Endothelial cell of umbilical vein (primary cell): Measurements from ENCODE around the gene FZR1.

Experiments
- CTCF ChIP-seq, 2 donors: IDR thresholded peaks; 1 replicate in 1 of 2; 2 replicates in 1 of 2; pipeline ENCODE4 v1.5.1; 2011; ENCODE audit warnings: low read length in 2 of 2, mild to moderate bottlenecking in 2 of 2, moderate library complexity in 2 of 2, control low read depth in 1 of 2, inconsistent platforms in 1 of 2, low read depth in 1 of 2; ENCODE audit not compliant: insufficient read depth in 1 of 2; ENCODE audit errors: extremely low read depth in 1 of 2
- MAX ChIP-seq: IDR thresholded peaks from 2 replicates; pipeline ENCODE4 v1.6.1; 2011; ENCODE audit not compliant: insufficient read depth, insufficient read length
- POLR2A ChIP-seq: IDR thresholded peaks from 2 replicates; pipeline ENCODE4 v1.6.1; 2012; ENCODE audit warnings: low read depth, mild to moderate bottlenecking, control low read depth, low read length

GRCh38 chr19:3534375-3535234 lies 28.5 kb downstream of the FZR1 start:
- TF ChIP-seq CTCF (IDR thresholded peaks at IDR 0.05; ENCODE audit: extremely low read depth in 1 of 2, insufficient read depth in 1 of 2, low read depth in 1 of 2, low read length in 2 of 2), result no peak
- no peak for TF ChIP-seq POLR2A
- TF ChIP-seq MAX, result no peak
